Lung microvascular endothelial cell (primary cell): ENCODE data around the gene PKNOX1. TPM values are rescaled to one million over a fixed set of nuclear protein-coding genes. Genes with fewer than 3 reads are reported as not detected.
"Not testable (repeated sequence)": the region's sequence is repeated elsewhere in the genome, so short reads cannot be mapped to it uniquely, and the experiment has no call there.

ENCODE experiments used
- DNase-seq, 2 donors: peaks; one replicate each; pipeline versions ENCODE4 v3.0.0 to v3.0.0-alpha.2; 2010; ENCODE audit warnings: low read depth in 2 of 2
- total RNA-seq: library from RNA; depleted of rRNA; stranded (reverse); fragments of >200 nt; gene quantifications from 2 replicates; pipeline ENCODE4 v1.2.1, GENCODE V29; 2014

Gene PKNOX1
- total RNA-seq, 1 donor from 2014 or later: 8.9 TPM

DNA sequence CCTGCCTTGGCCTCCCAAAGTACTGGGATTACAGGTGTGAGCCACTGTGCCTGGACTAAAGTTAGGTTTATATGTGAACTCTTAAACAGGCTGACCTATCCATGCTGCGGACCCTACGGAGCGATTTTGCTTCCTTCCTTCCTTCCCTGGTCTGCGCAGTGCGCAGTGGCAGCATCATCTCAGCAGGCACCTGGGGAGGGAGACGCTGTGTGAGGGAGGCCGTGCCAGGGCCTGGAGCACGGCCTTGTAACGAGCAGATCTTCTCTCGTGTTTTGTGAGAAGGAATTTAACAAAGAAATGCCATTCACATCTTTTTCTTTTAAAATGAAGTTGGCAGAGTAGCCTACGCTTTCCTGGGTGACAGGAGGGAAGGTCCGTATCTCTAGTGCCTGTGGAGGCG is 45.8 kb downstream of the PKNOX1 start:
- no peak for DNase-seq

DNA sequence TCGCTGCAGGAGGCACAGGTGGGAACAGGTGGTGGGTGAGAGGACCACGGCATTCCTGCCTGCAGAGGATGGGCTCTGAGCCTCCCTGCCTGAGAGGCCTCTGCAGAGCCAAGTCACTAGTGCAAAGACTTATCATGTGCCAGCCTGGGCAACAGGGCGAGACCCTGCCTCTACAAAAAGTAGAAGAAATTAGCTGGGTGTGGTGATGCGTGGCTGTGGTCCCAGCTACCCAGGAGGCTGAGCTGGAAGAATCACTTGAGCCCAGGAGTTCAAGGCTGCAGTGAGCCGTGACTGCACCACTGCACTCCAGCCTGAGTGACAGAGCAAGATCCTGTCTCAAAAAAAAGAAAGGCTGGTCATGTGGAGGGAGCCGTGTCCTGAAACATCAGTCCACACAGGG is 46.4 kb downstream of the PKNOX1 start:
- DNase-seq: no peak

- DNase-seq: no peak
These were observed 46.8 kb downstream of the PKNOX1 start for GRCh38 chr21:43021191-43021590.

DNA sequence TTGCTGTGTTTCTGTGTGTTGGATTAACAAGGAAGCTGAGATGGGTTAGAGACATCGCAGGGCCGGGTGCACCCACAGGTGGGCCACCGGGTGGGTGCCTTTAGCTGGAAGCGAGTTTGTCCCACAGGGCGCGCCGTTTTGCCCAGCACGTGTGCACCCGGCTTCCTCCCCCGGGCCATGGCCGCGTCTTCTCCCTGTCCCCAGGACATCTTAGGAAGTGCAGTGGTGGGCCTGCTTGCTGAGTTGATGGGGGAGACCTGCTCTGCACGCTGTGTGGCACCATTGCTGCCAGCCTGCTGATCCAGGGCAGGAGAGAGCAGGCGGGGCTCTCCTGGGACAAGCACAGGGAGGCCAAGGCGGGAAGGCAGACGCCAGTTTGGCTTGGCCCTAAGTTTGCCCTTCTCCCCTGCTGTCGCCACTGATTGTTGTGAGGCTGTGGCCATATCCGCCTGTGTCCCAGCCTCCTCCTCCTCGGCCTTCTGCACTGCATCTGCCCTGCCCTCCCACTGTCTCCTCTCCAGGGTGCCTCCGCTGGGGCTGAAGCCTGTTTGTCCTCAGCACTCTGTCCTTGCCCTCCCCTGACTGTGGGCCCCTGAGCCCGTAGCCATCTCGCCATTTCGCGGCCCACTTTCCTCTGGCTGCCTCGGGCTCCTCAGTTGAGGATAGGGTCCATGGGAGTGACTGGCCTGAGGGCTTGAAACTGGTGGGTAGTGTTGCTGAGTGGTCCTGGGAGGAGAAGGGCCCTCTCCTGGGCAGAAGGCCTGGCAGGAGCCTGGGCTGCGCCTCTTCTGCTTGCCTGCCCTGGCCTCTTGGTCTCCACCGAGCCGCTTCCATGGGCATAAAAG is 47.6 kb downstream of the PKNOX1 start:
- DNase-seq: no peak

- DNase-seq: no peak
These were observed 48.8 kb downstream of the PKNOX1 start for GRCh38 chr21:43023175-43023574.

GRCh38 chr21:43024439-43025136 is 50.2 kb downstream of the PKNOX1 start:
- no peak for DNase-seq

DNA sequence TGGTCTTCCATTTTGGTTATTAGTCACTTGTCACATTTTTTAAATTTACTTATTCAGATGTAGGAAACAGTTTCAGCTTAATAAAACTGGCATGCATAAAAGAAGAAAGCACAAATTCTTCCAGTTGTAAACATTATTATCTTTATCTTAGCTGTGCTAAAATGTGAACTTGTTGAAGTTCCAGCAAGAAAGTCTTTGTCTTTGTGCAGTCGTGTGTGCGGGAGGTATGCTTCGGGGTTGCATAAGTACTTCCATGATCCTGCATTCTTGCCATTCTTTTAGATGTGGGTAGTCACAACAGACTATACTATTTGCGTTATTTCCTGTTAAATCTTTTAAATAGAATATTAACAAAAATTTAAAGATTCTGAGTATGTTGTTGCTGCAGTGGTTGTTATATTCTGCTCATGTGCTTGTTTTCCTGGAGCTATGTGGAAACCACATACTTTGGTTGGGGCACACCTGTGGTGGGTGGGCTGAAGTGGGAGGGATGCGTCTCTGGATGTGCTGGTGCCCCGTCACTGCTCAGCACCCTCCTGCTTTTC is 51.3 kb downstream of the PKNOX1 start:
- DNase-seq: peak in 1 of 2 donors; percentile 41

DNA sequence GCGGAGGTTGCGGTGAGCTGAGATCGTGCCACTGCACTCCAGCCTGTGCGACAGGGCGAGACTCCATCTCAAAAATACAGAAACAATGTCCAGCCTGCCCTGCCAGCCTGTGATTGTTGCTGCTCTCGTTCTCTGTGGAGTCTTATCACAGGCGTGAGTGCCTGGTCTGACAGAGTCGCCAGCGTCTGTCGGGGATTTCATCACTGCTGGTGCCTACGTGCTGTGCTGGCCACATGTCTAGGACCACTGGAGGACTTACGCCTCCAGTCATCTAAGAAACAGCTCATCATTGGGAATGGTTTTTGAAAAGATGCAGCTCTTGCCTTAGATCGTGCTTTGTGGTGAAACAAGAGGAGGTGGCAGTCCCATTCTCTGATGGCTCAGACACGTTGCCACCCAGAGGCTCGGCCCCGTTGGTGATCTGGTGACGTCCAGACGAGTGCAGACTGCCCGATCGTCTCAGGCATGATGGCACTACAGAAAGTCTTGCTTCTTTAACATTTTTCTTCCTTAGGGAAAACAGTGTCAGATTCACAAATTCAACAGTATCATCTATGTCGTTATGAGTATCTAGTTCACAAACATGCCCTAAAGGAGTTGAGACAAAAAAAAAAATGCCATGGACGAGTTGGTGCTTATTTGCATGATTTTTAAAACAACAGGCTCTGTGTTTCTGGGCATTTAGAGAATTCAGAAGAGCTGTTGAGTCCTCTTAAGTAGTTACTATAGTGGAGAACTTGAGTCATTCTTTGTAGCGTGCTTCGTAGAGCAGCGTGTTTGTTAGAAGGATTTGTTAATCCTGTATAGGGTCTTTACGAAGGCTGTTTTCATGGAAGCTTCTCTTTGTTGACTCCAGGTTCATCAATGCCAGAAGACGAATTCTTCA is 53.7 kb downstream of the PKNOX1 start:
- DNase-seq: no peak

- no peak for DNase-seq
These were observed 55.4 kb downstream of the PKNOX1 start for GRCh38 chr21:43029785-43030184.

GRCh38 chr21:43031121-43031619 is 56.8 kb downstream of the PKNOX1 start:
- no peak for DNase-seq

- peak in 1 of 2 donors; percentile 54 for DNase-seq
These were observed 59.7 kb downstream of the PKNOX1 start for GRCh38 chr21:43034101-43034500.

- no peak for DNase-seq
These were observed 60.5 kb downstream of the PKNOX1 start for GRCh38 chr21:43034826-43035225.

GRCh38 chr21:43036889-43037288 is 62.5 kb downstream of the PKNOX1 start:
- not testable (repeated sequence) for DNase-seq

DNA sequence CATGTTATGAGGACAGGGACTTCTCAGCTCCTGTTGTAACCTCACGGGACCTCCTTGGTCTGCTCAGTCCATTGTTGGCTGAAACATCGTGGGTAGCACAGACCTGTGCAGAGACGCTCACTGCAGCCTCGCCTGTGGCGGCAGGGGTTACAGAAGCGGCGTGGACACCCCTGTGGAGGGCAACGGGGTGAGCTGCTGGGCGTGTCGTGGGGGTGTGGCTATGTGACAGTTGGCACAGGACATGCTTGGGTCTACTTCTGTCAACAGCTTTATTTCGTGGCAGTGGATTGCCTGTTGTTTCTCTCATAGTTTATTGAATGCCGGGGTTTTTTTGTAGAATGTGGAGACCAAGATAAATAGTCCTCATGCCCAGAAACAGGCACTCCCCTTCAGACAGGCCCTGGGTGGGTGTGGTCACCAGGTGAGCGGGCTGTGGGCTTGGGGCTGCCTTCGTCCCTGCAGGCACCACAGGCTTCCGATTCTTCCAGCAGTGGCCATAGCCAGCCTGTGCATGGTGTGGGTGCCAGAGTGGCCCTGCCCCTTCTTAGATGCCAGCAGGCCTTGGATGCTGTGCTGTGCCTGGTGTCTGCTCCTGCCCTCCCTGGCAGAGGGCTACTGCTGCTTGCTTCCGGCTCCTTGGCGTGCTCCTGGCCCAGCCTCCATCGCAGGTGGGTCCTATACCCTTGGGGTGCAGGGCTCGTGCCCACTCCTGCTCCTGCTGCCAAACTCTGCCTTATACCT is 63.7 kb downstream of the PKNOX1 start:
- DNase-seq: not testable (repeated sequence)

- DNase-seq: not testable (repeated sequence)
These were observed 64.3 kb downstream of the PKNOX1 start for GRCh38 chr21:43038659-43039044.

DNA sequence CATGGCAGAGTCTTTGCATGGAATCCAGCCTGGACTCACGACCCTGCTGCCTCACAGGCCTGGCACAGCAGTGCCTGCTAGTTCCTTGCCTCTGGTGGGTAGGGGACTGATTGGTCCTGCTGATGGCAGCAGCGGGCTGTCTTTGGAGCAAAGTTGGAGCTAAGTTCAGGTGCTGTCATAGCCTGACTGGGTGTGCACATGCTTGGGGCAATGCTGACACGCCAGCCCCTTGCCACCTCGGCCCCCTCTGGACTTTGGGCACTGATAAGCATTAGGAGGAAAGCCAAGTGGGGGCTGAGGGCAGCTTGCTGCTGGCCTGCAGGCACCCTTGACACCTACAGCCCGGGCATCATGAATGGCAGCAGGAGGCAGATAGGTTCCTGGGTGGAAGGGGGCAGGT is 67.8 kb downstream of the PKNOX1 start:
- not testable (repeated sequence) for DNase-seq

- not testable (repeated sequence) for DNase-seq
These were observed 68.9 kb downstream of the PKNOX1 start for GRCh38 chr21:43043291-43043690.

DNA sequence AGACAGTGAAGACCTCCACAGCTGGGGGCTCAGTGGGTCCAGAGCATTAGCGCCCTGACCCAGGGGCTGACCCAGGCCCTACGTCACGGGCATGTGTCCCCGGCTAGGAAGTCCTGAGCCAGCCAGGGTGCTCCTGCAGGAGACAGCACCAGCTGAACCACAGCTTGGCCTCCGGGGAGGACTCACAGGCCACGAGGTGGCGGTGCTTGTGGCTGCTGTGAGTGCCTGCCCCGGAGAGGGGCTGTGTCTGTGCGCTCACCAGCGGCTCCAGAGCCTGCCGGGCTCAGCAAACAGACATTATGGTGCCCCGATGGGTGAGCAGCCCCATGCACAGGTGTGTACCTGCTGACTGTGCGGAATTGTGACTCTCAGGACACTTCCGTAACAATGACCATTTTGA is 70.2 kb downstream of the PKNOX1 start:
- not testable (repeated sequence) for DNase-seq

DNA sequence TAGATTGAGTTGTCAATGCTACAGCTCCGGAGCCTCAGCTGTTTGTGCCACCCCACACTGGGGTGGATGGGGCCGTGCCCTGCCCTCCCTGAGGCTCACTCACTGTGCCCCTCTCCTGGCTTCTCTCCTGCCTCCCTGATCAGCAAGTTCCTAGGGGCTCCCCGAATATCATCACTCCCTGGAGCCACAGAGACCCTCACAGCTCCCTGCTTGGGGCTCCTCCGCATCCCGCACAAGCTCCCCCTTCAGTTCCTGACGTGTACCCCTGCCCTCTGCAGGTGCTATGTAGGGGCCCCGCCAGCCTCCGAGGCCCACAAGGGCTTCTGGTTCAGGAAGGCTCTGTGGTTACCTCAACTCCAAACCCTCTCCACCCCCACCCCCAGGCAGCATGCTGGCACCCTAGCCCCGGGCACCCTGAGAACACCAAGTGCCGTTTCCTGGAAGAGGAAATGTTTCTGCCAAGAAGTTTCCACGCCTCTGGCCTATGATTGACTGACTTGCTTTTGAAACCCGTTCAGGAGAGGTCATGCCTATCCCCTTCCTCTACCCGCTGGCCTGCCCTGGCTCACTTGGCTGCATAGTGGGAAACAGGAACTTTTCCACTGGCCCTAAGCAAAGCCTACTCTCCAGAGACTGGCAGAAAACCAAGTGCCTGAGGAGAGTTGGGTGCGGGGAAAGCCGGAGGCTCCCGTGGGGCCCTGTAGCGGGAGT is 71.0 kb downstream of the PKNOX1 start:
- not testable (repeated sequence) for DNase-seq
